Measurements from ENCODE around the gene SUPV3L1.
"Not testable (repeated sequence)": the region's sequence is repeated elsewhere in the genome, so short reads cannot be mapped to it uniquely, and the experiment has no call there.

The SUPV3L1 gene

GRCh38 chr10:69232736-69233480 lies 52.9 kb downstream of the SUPV3L1 start:
- DNase-seq = no peak

GRCh38 chr10:69234447-69234846 lies 54.4 kb downstream of the SUPV3L1 start:
- no peak for DNase-seq

- peak; percentile 93 for DNase-seq
Measured at GRCh38 chr10:69237528-69238159, 57.6 kb downstream of the SUPV3L1 start.

DNA sequence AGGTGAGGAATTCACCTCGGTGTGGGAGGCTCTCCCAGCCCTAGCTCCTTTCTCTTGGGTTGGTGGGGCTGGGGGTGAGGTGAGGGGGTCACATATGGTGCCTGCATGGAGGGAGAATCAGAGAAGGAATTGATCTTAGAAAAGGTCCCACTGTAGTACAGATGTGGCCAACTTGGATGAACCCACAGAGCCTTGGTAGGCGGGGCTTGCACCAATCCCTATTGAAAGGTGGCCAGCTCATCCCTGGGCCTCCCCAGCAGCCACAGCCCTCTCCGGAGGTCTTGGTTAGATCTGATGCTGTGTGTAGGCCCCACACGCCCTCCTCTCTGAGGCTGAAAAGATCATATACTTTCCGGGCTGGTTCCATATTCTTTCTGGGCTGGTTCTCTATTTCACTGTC lies 59.1 kb downstream of the SUPV3L1 start:
- DNase-seq = no peak

GRCh38 chr10:69239816-69240434 lies 59.9 kb downstream of the SUPV3L1 start:
- no peak for DNase-seq

- no peak for DNase-seq
Measured at GRCh38 chr10:69240455-69240854, 60.4 kb downstream of the SUPV3L1 start.

DNA sequence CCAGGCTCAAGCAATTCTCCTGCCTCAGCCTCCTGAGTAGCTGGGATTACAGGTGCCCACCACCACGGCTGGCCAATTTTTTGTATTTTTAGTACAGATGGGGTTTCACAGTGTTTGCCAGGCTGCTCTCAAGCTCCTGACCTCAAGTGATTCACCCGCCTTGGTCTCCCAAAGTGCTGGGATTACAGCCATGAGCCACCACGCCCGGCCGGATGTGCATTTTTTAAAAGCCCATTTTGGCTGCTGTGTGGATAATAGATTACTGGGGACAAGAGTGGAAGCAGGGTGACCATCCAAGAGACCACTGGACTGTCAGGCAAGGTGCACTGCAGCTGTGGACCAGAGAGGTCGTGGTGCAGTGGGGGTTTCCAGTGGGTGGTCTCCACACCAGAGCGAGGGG lies 61.5 kb downstream of the SUPV3L1 start:
- no peak for DNase-seq

- DNase-seq = no peak
Measured at GRCh38 chr10:69242040-69242851, 62.2 kb downstream of the SUPV3L1 start.

DNA sequence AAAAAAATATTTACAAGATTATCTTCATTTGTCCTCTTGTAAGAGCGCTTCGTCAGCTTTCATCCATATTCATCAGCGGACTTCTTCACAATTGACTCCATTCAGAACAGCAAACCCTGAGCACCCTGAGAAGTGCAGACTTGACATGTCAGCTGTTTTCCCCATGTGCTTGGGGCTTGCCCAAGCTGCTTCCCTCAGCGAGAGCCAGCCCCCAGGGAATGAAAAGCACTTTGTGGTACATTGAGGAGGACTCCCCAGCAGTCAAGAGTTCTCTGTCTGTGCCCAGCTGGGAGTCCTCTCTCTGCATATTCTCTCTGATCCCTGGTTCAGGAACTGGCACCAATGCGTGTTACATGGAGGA lies 62.8 kb downstream of the SUPV3L1 start:
- no peak for DNase-seq

GRCh38 chr10:69243817-69244216 lies 63.8 kb downstream of the SUPV3L1 start:
- no peak for DNase-seq

GRCh38 chr10:69246036-69246435 lies 66.0 kb downstream of the SUPV3L1 start:
- DNase-seq = no peak

GRCh38 chr10:69246581-69247312 lies 66.7 kb downstream of the SUPV3L1 start:
- no peak for DNase-seq

- DNase-seq = no peak
Measured at GRCh38 chr10:69247313-69247710, 67.3 kb downstream of the SUPV3L1 start.

GRCh38 chr10:69248117-69248730 lies 68.2 kb downstream of the SUPV3L1 start:
- DNase-seq = no peak

DNA sequence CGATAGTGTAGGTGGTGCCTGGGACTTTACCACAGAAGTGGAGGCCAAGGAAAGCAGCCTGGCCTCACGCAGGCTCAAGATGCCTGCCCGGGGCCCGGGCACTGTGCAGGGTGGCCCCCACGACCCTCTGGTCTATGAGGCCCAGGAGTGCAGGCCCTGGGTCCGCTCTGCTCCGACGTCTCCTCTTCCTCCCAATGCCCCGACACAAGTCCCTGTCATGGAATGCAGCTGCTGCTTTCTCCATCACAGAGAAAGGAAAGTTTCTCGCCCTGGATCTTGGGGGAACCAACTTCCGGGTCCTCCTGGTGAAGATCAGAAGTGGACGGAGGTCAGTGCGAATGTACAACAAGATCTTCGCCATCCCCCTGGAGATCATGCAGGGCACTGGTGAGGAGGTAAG lies 70.0 kb downstream of the SUPV3L1 start:
- no peak for DNase-seq

- not testable (repeated sequence) for DNase-seq
Measured at GRCh38 chr10:69251417-69251816, 71.4 kb downstream of the SUPV3L1 start.

DNA sequence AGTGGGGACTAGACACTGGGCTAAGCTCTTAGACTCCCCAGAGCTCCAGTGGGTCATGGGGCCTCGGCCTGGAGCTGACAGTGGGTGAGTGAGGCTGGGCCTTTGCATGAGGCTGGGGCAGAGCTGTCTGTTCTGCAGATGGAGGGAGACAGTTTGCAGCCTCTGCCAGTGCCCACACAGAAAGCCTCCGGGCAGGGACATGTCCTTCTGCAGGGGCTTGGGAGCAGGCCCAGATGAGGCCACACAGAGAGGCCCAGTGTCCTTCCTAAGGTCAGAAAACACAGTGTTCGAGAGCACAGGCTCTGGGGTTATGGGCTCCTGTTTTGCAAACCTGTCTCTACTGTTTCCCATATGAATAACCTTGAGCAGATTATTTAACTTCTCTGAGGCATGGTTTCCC lies 73.1 kb downstream of the SUPV3L1 start:
- no peak for DNase-seq

- no peak for DNase-seq
Measured at GRCh38 chr10:69254877-69255276, 74.8 kb downstream of the SUPV3L1 start.
